Smooth muscle cell (in vitro differentiated cells): ENCODE measurements around the gene TMEM245. TPM values are rescaled to one million over a fixed set of nuclear protein-coding genes. Genes with fewer than 3 reads are reported as not detected.

Experiments used
- DNase-seq: peaks from one replicate; lab custom pipeline; 2025; ENCODE audit not compliant: unreplicated experiment; lab: John Stamatoyannopoulos, UW
- H2AFZ ChIP-seq: fragments of 200-600 bp; sonication (generic); 2 replicates; pipeline ENCODE4 v1.6.0; 2016; ENCODE audit warnings: antibody characterized with exemption, low read depth, mild to moderate bottlenecking
- H3F3A ChIP-seq: fragments of 200-600 bp; sonication (generic); 2 replicates; pipeline ENCODE4 v1.6.0; 2017; ENCODE audit warnings: antibody characterized with exemption, low read depth
- H3K27ac ChIP-seq: fragments of 200-600 bp; sonication (generic); 2 replicates; pipeline ENCODE4 v1.5.1; 2016; ENCODE audit warnings: low read depth, mild to moderate bottlenecking
- H3K27me3 ChIP-seq: fragments of 200-600 bp; sonication (generic); 2 replicates; pipeline ENCODE4 v1.6.1; 2016; ENCODE audit warnings: low read depth, mild to moderate bottlenecking
- H3K36me3 ChIP-seq: fragments of 200-600 bp; sonication (generic); 2 replicates; pipeline ENCODE4 v1.5.1; 2016; ENCODE audit warnings: low read depth
- H3K4me1 ChIP-seq: fragments of 200-600 bp; sonication (generic); 2 replicates; pipeline ENCODE4 v1.5.1; 2016; ENCODE audit warnings: low read depth
- H3K4me2 ChIP-seq: fragments of 200-600 bp; sonication (generic); 2 replicates; pipeline ENCODE4 v1.6.0; 2016; ENCODE audit warnings: mild to moderate bottlenecking
- H3K4me3 ChIP-seq: fragments of 200-600 bp; sonication (generic); 2 replicates; pipeline ENCODE4 v1.5.1; 2016; ENCODE audit warnings: mild to moderate bottlenecking
- H3K79me2 ChIP-seq: fragments of 200-600 bp; sonication (generic); 2 replicates; pipeline ENCODE4 v1.6.0; 2016; ENCODE audit warnings: low read depth, mild to moderate bottlenecking
- H3K9ac ChIP-seq: fragments of 200-600 bp; sonication (generic); 2 replicates; pipeline ENCODE4 v1.6.0; 2016; ENCODE audit warnings: low read depth
- H3K9me3 ChIP-seq: fragments of 200-600 bp; sonication (generic); replicated peaks from 2 replicates; pipeline ENCODE4 v1.5.1; 2016; ENCODE audit warnings: low read depth
- H4K20me1 ChIP-seq: fragments of 200-600 bp; sonication (generic); 2 replicates; pipeline ENCODE4 v1.6.0; 2016; ENCODE audit warnings: low read depth
- CTCF ChIP-seq: fragments of 200-600 bp; sonication (generic); IDR thresholded peaks from 2 replicates; pipeline ENCODE4 v1.5.1; 2017; ENCODE audit warnings: borderline replicate concordance, mild to moderate bottlenecking, antibody characterized with exemption; ENCODE audit not compliant: insufficient read depth, poor library complexity, severe bottlenecking
- WGBS: methylation state at CpG from one replicate; pipeline ENCODE4 v1.1.7; 2016; ENCODE audit warnings: low lambda C conversion rate; 5-methylcytosine and 5-hydroxymethylcytosine counted together
- polyA plus RNA-seq: library from polyadenylated mRNA; unstranded; fragments of >200 nt; fragmentation: Nextera tagmentation; extraction: Ambion mirVana; gene quantifications from 2 replicates; pipeline ENCODE4 v1.2.1, GENCODE V29; 2016
- total RNA-seq: library from RNA; depleted of rRNA; stranded (reverse); fragments of >200 nt; gene quantifications from 2 replicates; pipeline ENCODE4 v1.2.3, GENCODE V29; 2014

The TMEM245 gene
- total and polyA plus RNA-seq, 2 experiments from 2014 or later, result 16.3 to 39.7 TPM

GRCh38 chr9:109026306-109026705, 93.4 kb downstream of the TMEM245 start:
- H3K9me3 ChIP-seq, result no peaks in the 10 kb centered on the region
- H3K9ac ChIP-seq, result no peak overlapping the region
- no peak for TF ChIP-seq CTCF
- H3K27me3 ChIP-seq, result no peaks in the 10 kb centered on the region
- H2AFZ ChIP-seq, result no peak overlapping the region
- H4K20me1 ChIP-seq, result peaks cover 17% of the 10 kb centered on the region
- H3K79me2 ChIP-seq, result no peaks in the 10 kb centered on the region
- no peaks in the 10 kb centered on the region for H3F3A ChIP-seq
- peaks cover 15% of the 10 kb centered on the region for H3K4me1 ChIP-seq
- H3K4me3 ChIP-seq, result no peak overlapping the region
- H3K27ac ChIP-seq, result no peak overlapping the region
- no peak for DNase-seq
- H3K36me3 ChIP-seq, result no peaks in the 10 kb centered on the region
- 96% methylated on average over 7 of the region's 7 CpGs for WGBS
- H3K4me2 ChIP-seq, result no peak overlapping the region

- no peak overlapping the region for H3K9ac ChIP-seq
- TF ChIP-seq CTCF, result no peak
- H3F3A ChIP-seq, result no peaks in the 10 kb centered on the region
- H3K36me3 ChIP-seq, result no peaks in the 10 kb centered on the region
- H2AFZ ChIP-seq, result no peak overlapping the region
- no peak overlapping the region for H3K4me2 ChIP-seq
- H3K4me3 ChIP-seq, result no peak overlapping the region
- H4K20me1 ChIP-seq, result peaks cover 29% of the 10 kb centered on the region
- DNase-seq, result no peak
- H3K9me3 ChIP-seq, result no peaks in the 10 kb centered on the region
- H3K27ac ChIP-seq, result no peak overlapping the region
- H3K4me1 ChIP-seq, result peaks cover 15% of the 10 kb centered on the region
- H3K27me3 ChIP-seq, result no peaks in the 10 kb centered on the region
- H3K79me2 ChIP-seq, result no peaks in the 10 kb centered on the region
Measured at GRCh38 chr9:109022873-109023272, 96.9 kb downstream of the TMEM245 start.

- H3K4me2 ChIP-seq, result no peak overlapping the region
- H3F3A ChIP-seq, result no peaks in the 10 kb centered on the region
- H3K4me3 ChIP-seq, result no peak overlapping the region
- no peak overlapping the region for H2AFZ ChIP-seq
- H3K9me3 ChIP-seq, result no peaks in the 10 kb centered on the region
- 91% methylated on average over 6 of the region's 6 CpGs for WGBS
- H3K27ac ChIP-seq, result no peak overlapping the region
- H4K20me1 ChIP-seq, result peaks cover 29% of the 10 kb centered on the region
- H3K9ac ChIP-seq, result no peak overlapping the region
- no peaks in the 10 kb centered on the region for H3K36me3 ChIP-seq
- no peak for TF ChIP-seq CTCF
- DNase-seq, result no peak
- peaks cover 3% of the 10 kb centered on the region for H3K4me1 ChIP-seq
- no peaks in the 10 kb centered on the region for H3K27me3 ChIP-seq
- no peaks in the 10 kb centered on the region for H3K79me2 ChIP-seq
Measured at GRCh38 chr9:109020581-109021511, 98.9 kb downstream of the TMEM245 start.

- Histone ChIP-seq H2AFZ (no peak overlapping the region), H3K9me3 (no peaks in the 10 kb centered on the region), H3K36me3 (no peaks in the 10 kb centered on the region), H3K27me3 (no peaks in the 10 kb centered on the region), H3K27ac (no peak overlapping the region), H3K9ac (no peak overlapping the region), H3K4me2 (no peak overlapping the region), H3K4me3 (no peak overlapping the region), H3K4me1 (no peaks in the 10 kb centered on the region), H4K20me1 (peaks cover 29% of the 10 kb centered on the region), H3F3A (no peaks in the 10 kb centered on the region), H3K79me2 (no peaks in the 10 kb centered on the region)
- no peak for TF ChIP-seq CTCF
- WGBS, result 95% methylated on average over 3 of the region's 3 CpGs
- no peak for DNase-seq
Measured at GRCh38 chr9:109020113-109020512, 99.6 kb downstream of the TMEM245 start.
